BE2C (cell line): ENCODE data around the gene ZNF579.

Experiments used
- DNase-seq: peaks from one replicate; pipeline ENCODE4 v3.0.0-alpha.2; 2020
- H3K27me3 ChIP-seq: fragments of 250-450 bp; sonication (Bioruptor Pico); 2 replicates; pipeline ENCODE4 v1.5.1; 2020; ENCODE audit warnings: mild to moderate bottlenecking
- H3K36me3 ChIP-seq: fragments of 250-450 bp; sonication (Bioruptor Pico); 2 replicates; pipeline ENCODE4 v1.5.1; 2020; ENCODE audit warnings: mild to moderate bottlenecking
- H3K4me1 ChIP-seq: fragments of 250-450 bp; sonication (Bioruptor Pico); 2 replicates; pipeline ENCODE4 v1.5.1; 2020
- H3K4me3 ChIP-seq: 2 replicates; pipeline ENCODE4 v1.5.1; 2011; ENCODE audit warnings: low read depth, low read length
- H3K9me3 ChIP-seq: fragments of 250-450 bp; sonication (Bioruptor Pico); 2 replicates; pipeline ENCODE4 v1.5.1; 2020
- CTCF ChIP-seq: IDR thresholded peaks from 2 replicates; pipeline ENCODE4 v1.5.1; 2012; ENCODE audit warnings: mild to moderate bottlenecking, low read depth, low read length

ZNF579 gene

GRCh38 chr19:55596304-55596703 is 15.7 kb upstream of the ZNF579 start:
- H3K36me3 ChIP-seq: peaks cover 26% of the 10 kb centered on the region
- TF ChIP-seq CTCF: no peak
- no peaks in the 10 kb centered on the region for H3K9me3 ChIP-seq
- no peak overlapping the region for H3K4me3 ChIP-seq
- no peak for DNase-seq
- no peaks in the 10 kb centered on the region for H3K27me3 ChIP-seq
- peaks cover 7% of the 10 kb centered on the region; the same call in 1 of the 2 replicates for H3K4me1 ChIP-seq

- DNase-seq: no peak
- no peak for TF ChIP-seq CTCF
- Histone ChIP-seq H3K4me1 (peaks cover 7% of the 10 kb centered on the region; the same call in 1 of the 2 replicates), H3K36me3 (peaks cover 26% of the 10 kb centered on the region), H3K9me3 (no peaks in the 10 kb centered on the region), H3K27me3 (no peaks in the 10 kb centered on the region), H3K4me3 (no peak overlapping the region)
Measured at GRCh38 chr19:55594996-55595545, 14.4 kb upstream of the ZNF579 start.

GRCh38 chr19:55593096-55593772 is 12.6 kb upstream of the ZNF579 start:
- no peak for TF ChIP-seq CTCF
- Histone ChIP-seq H3K4me1 (peaks cover 2% of the 10 kb centered on the region), H3K27me3 (no peaks in the 10 kb centered on the region), H3K9me3 (no peaks in the 10 kb centered on the region), H3K4me3 (no peak overlapping the region), H3K36me3 (peaks cover 26% of the 10 kb centered on the region)
- no peak for DNase-seq

- Histone ChIP-seq H3K27me3 (no peaks in the 10 kb centered on the region), H3K36me3 (peaks cover 26% of the 10 kb centered on the region), H3K4me1 (peaks cover 2% of the 10 kb centered on the region; the same call in 1 of the 2 replicates), H3K9me3 (no peaks in the 10 kb centered on the region), H3K4me3 (no peak overlapping the region)
- TF ChIP-seq CTCF: no peak
- no peak for DNase-seq
Measured at GRCh38 chr19:55592391-55593090, 11.9 kb upstream of the ZNF579 start.

- no peaks in the 10 kb centered on the region for H3K9me3 ChIP-seq
- no peak for TF ChIP-seq CTCF
- DNase-seq: no peak
- no peak overlapping the region for H3K4me3 ChIP-seq
- peaks cover 7% of the 10 kb centered on the region for H3K4me1 ChIP-seq
- peaks cover 20% of the 10 kb centered on the region for H3K36me3 ChIP-seq
- H3K27me3 ChIP-seq: no peaks in the 10 kb centered on the region
Measured at GRCh38 chr19:55591555-55591954, 10.9 kb upstream of the ZNF579 start.

GRCh38 chr19:55590617-55591016 is 10.0 kb upstream of the ZNF579 start:
- H3K4me3 ChIP-seq: no peak overlapping the region
- no peak for DNase-seq
- H3K4me1 ChIP-seq: peaks cover 11% of the 10 kb centered on the region

More at GRCh38 chr19:55590617-55591016, 10.0 kb upstream of the ZNF579 start:
- H3K36me3 ChIP-seq: peaks cover 10% of the 10 kb centered on the region
- no peak for TF ChIP-seq CTCF
- no peaks in the 10 kb centered on the region for H3K27me3 ChIP-seq
- no peaks in the 10 kb centered on the region for H3K9me3 ChIP-seq
